ENCODE results near the gene RNASEH1. TPM values are rescaled to one million over a fixed set of nuclear protein-coding genes. Genes with fewer than 3 reads are reported as not detected.

The RNASEH1 gene
- total and polyA plus RNA-seq, 2 of the 4 experiments (the other 2 are of a cell fraction), result 23.5 to 23.7 TPM

- TF ChIP-seq CTCF (conservative IDR thresholded peaks at IDR 0.05; ENCODE audit: low read depth, low read length) (no peak), CHD1 (IDR thresholded peaks at IDR 0.05; ENCODE audit: low read depth, low read length) (no peak), RFX5 (IDR thresholded peaks at IDR 0.05; ENCODE audit: low read depth, low read length) (no peak), FOS (IDR thresholded peaks at IDR 0.05; ENCODE audit: low read depth, low read length) (no peak), SMC3 (IDR thresholded peaks at IDR 0.05; ENCODE audit: low read depth, low read length) (no peak), MAFK (IDR thresholded peaks at IDR 0.05; ENCODE audit: low read depth, low read length) (no peak), RCOR1 (IDR thresholded peaks at IDR 0.05; ENCODE audit: insufficient replicate concordance, low read length) (no peak)
Measured at GRCh38 chr2:3534251-3534814, 23.8 kb downstream of the RNASEH1 start (continued).
